GM19043 (cell line): Measurements from ENCODE around the gene QARS1.

Experiments
- ATAC-seq: cut with Tn5 transposase; IDR thresholded peaks from one replicate; pipeline ENCODE4 v1.9.1; 2021; ENCODE audit warnings: low read depth; ENCODE audit not compliant: unreplicated experiment

The QARS1 gene

GRCh38 chr3:49120438-49121131, 16.0 kb upstream of the QARS1 start, which contains the start of gene USP19:
Gene USP19, minus strand, starts transcription at chr3:49120823. Its CDS starts 1,678 bp downstream, at chr3:49119145.
- ATAC-seq: peak; percentile 89

DNA sequence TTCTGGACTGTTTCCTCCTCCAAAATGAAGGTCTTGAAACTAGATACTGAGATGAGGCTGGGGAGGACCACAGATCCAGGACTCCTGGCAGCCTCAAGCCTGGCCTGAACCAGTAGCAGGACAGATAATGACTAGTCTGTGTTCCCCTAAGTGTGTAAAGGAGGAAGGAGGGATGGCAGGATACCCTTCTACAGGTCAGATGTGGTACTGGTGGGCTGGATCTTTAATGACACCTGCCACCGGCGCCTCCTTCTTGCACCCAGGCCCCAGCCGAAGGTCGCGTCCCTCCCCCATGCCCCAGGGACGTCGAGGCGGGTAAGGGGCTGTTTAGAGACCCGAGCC, 15.5 kb upstream of the QARS1 start:
- no peak for ATAC-seq

GRCh38 chr3:49119439-49119838, 14.9 kb upstream of the QARS1 start:
- ATAC-seq: no peak

DNA sequence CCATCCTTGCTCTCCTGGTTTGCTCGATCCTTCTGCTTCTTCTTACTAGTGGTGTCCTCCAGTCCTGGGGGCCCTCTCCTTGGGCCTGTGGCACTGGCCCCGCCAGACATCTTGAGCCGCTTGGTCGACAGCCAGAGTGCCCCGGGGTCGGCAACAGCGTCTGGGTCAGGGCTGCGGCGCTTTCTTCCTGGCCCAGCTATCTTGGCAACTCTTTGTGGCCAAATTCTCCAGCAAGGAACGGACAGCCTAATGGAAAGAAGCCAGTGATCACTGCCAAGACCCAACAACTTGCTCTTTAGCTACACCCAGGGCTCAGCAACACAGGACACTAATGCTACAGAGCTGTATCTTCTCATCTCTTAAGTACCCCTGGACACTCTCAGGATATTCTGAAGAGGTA, 14.5 kb upstream of the QARS1 start:
- no peak for ATAC-seq

DNA sequence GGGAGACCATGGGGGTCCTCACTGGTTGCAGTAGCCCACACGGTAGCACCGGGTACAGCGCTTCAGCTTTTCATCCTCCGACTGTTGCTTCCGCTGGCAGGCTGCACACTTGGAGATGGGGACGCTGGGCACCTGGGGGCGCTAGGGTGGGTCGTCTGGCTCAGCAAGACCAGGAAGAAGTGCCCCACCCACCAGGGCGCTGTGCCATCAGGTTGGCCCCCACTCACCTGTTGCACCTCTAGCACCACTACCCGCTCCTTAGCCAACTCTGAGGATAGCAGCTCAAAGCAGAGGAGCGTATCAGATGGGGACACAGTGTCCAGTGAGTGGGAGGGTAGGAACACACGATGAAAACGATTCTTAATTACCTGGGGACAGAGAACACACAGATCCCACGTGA, 7.7 kb upstream of the QARS1 start:
- no peak for ATAC-seq

- ATAC-seq: no peak
Observed at GRCh38 chr3:49111347-49111746, 6.8 kb upstream of the QARS1 start.

GRCh38 chr3:49110780-49111179, 6.2 kb upstream of the QARS1 start:
- ATAC-seq: no peak

GRCh38 chr3:49108346-49108745, 3.8 kb upstream of the QARS1 start:
- ATAC-seq: no peak

DNA sequence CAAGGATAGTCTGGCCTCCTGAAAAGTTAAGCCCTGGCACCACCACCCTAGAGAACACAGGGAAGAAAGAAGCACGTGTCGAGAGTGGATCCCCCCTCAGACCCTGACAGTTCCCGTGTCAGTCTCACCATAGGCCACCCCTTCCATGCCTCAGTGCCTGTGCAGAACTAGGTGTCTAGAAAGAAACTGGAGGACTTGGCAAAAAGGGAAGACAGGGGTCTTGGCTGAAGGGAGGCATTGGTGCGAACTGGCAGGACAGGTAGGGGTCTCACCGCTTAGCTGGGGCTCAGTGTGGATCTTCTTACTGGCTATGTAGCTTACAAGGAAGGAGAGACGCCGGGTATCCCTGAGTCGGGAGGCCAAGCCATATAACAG, 518 bp downstream of the QARS1 start:
- ATAC-seq: no peak

- no peak for ATAC-seq
Observed at GRCh38 chr3:49100046-49100615, 4.4 kb downstream of the QARS1 start.

DNA sequence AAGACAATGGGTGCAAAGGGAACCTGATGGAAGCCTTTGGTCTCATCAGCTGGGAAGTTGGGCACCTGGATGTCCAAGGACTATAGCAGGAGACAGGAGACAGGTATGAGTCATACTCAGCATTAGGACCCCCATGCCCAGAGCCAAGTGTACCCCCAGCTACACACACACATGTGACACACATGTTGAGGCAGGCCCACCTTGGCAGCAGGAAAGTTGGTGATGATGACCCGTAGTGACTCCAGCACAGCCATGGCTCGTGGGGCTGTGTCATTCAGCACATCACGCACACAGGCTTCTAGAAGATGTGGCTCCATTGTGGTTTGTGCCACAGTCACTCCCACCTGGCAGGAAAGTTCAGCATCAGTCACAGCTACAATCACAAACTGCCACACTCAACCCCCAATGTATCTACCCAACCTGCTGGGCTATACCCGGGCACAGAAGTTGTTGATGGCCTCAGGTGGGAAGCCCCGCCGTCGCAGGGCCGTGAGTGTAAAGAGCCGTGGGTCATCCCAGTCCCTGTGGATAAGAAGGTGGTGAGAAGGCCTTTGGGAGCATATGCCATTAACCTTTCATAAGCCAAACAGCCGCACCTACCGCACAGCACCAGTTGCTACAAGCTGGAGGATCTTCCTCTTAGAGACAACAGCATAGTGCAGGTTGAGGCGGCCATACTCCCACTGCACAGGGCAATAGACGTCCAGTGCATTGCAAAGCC, 5.5 kb downstream of the QARS1 start:
- no peak for ATAC-seq

DNA sequence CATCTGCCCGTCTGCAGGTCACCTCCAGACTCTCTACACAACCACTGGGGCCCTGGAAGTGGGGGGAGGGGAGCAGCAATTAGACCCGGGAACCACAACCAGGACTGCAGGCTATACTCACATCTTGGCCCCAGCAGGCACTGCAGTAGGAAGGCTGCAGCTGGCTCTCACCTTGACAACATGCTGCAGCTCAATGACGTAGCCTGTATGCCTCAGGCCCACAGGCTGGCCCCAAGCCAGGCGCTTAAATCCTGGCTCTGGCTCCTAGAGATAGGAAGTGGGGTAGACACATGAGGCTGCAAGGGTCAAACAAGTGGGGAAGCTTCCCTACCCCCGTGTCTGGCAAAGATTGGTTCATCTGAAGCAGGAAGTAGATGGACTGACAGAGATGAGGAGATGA, 6.1 kb downstream of the QARS1 start:
- no peak for ATAC-seq

GRCh38 chr3:49093853-49094767, 10.4 kb downstream of the QARS1 start, which contains the start of gene QRICH1:
Gene QRICH1, minus strand, starts transcription at chr3:49094071. Its CDS starts 17,054 bp downstream, at chr3:49077017.
- ATAC-seq: peak; percentile 65

DNA sequence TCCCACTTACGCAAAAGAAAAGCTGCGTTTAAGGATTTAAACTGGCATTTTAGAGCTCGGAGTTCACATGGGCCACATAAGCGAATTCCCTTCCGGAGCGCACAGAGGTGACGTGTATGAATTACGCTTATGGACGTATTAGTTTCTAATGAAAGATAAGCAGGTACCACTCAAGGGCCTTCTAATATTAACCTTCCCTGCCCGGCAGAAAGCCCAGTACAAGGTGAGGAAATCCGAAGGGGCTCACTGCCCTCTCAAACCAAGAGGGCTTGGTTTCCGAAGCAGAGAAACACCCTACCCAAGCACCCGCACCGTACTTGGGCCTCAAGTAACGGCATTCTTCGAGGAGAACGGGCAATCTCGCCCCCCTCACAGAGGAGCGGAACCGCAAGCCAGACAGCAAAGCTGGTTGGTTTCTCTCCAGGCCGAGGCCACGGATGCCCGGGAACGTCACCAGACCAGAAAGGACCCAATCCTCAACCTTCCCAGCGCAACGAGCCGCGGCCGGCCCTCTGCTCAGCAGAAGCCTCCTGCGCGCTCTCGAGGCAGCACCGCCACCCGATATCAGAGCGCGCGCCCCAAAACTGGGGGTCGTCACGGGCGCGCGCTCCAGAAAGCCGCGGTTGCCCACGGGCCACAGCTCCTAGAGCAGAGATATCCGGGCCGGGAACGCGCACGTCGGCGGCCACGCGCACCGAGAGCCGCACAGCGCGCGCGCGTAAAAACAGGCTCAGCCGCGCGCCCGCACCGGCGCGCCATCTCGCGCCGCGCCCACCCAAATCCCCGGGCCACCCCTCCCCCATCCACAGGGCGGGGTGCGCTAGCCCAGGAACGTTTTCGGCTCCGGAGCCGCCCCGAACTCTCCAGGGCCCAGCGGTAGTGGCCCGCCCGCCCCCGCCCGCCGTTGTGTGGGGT, 11.4 kb downstream of the QARS1 start:
- ATAC-seq: peak; percentile 36

GRCh38 chr3:49081429-49081828, 23.1 kb downstream of the QARS1 start:
- no peak for ATAC-seq

- no peak for ATAC-seq
Observed at GRCh38 chr3:49079270-49079669, 25.3 kb downstream of the QARS1 start.

GRCh38 chr3:49076646-49077045, 27.9 kb downstream of the QARS1 start:
- no peak for ATAC-seq

DNA sequence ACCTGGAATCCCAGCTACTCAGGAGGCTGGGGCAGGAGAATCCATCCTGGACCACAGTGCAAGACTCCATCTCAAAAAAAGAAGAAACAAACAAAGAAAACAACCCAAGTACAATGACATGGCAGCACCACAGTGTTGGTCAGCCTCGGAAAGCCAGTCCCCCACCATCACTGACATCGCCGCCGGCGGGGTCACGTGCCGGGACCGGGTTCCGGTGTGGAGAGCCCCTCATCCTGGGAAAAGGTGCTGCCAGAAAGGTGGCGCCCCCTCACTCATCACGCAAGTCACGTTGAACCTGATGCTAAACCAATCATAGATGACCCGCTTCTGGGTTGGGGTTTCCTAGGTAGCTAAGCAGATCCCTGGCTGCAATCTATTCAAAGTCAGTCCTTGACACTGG, 28.4 kb downstream of the QARS1 start:
- no peak for ATAC-seq

DNA sequence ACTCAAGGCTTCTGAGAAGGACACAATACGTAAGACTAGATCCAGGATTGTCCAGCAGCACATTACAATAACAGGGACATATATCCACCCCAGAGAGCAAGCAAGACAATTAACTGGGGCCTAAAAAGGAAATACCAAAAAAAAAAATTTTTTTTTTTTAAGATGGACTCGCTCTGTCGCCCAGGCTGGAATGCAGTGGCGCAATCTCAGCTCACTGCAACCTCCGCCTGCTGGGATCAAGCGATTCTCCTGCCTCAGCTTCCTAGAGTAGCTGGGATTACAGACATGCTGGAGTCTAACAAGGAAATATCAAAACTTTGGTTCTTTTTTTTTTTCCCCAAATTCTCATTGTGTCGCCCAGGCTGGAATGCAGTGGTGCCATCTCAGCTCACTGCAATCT, 46.5 kb downstream of the QARS1 start:
- no peak for ATAC-seq

DNA sequence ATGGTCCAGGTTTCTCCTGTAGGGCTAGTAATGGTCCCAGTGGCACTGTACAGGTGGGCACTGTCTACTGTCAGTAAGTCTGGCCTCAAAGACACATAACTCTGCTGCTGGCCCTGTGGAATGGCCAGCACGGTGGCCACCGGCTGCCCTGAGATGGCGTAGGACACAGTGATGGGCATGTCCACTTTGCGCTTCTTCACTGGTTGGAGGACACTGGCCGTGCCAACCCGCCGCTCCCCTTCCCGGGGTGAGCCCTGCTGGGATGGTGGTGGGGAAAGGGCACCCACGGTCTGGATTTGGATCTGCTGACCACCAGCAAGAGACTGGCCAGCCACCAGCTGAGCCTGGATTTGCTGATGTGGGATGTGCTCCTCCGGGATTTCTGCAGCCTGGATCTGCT, 47.3 kb downstream of the QARS1 start:
- no peak for ATAC-seq
